HUDEP-2 (cell line): ENCODE measurements around the gene LPP.
A peak's percentile ranks its signal among the peaks of the same experiment; 100 is the strongest.

Source experiments
- DNase-seq, 76 experiments: peaks; one replicate each; lab custom pipeline; 2025; ENCODE audit not compliant: unreplicated experiment in 76 of 76; lab: John Stamatoyannopoulos, UW

LPP gene

GRCh38 chr3:188322135-188322887, 168.4 kb downstream of the LPP start:
- no peak for DNase-seq

GRCh38 chr3:188323067-188323842, 169.3 kb downstream of the LPP start:
- DNase-seq, result no peak

- no peak for DNase-seq
Observed at GRCh38 chr3:188326111-188326510, 172.2 kb downstream of the LPP start.

GRCh38 chr3:188326968-188327367, 173.0 kb downstream of the LPP start:
- DNase-seq, result no peak

GRCh38 chr3:188327433-188327832, 173.5 kb downstream of the LPP start:
- no peak for DNase-seq

- no peak for DNase-seq
Observed at GRCh38 chr3:188330138-188330537, 176.2 kb downstream of the LPP start.

GRCh38 chr3:188331166-188331565, 177.2 kb downstream of the LPP start:
- no peak for DNase-seq

- no peak for DNase-seq
Observed at GRCh38 chr3:188332085-188332484, 178.1 kb downstream of the LPP start.

GRCh38 chr3:188335656-188336055, 181.7 kb downstream of the LPP start:
- no peak for DNase-seq

GRCh38 chr3:188336178-188336577, 182.2 kb downstream of the LPP start:
- DNase-seq, result no peak

GRCh38 chr3:188337232-188337631, 183.3 kb downstream of the LPP start:
- no peak for DNase-seq

GRCh38 chr3:188338086-188338485, 184.1 kb downstream of the LPP start:
- DNase-seq, result no peak

- DNase-seq, result no peak
Observed at GRCh38 chr3:188339410-188340295, 185.7 kb downstream of the LPP start.

GRCh38 chr3:188341501-188341900, 187.5 kb downstream of the LPP start:
- no peak for DNase-seq

- no peak for DNase-seq
Observed at GRCh38 chr3:188342991-188343732, 189.2 kb downstream of the LPP start.

- DNase-seq, result no peak
Observed at GRCh38 chr3:188343894-188344293, 189.9 kb downstream of the LPP start.

- no peak for DNase-seq
Observed at GRCh38 chr3:188345223-188345622, 191.3 kb downstream of the LPP start.

GRCh38 chr3:188348435-188349244, 194.7 kb downstream of the LPP start:
- peak in 1 of 76 experiments; percentile 1 for DNase-seq

GRCh38 chr3:188349351-188349901, 195.5 kb downstream of the LPP start:
- DNase-seq, result peak in 1 of 76 experiments; percentile 5
